HepG2 (cell line): ENCODE data around the gene RBMS2. TPM values are rescaled to one million over a fixed set of nuclear protein-coding genes. Genes with fewer than 3 reads are reported as not detected.

ENCODE experiments used
- BCLAF1 ChIP-seq: fragments of 450-650 bp; IDR thresholded peaks from 2 replicates; pipeline ENCODE4 v1.6.1; 2017; ENCODE audit warnings: mild to moderate bottlenecking
- DDIT3 ChIP-seq: sonication (generic); formaldehyde crosslinking; IDR thresholded peaks from 2 replicates; pipeline ENCODE4 v1.4.0; 2020; ENCODE audit warnings: mild to moderate bottlenecking, missing genetic modification reagents
- KDM1A ChIP-seq: IDR thresholded peaks from 2 replicates; pipeline ENCODE4 v1.6.1; 2016; ENCODE audit warnings: missing compliant biosample characterization
- MAX ChIP-seq: IDR thresholded peaks from 2 replicates; pipeline ENCODE4 v1.6.1; 2012; ENCODE audit warnings: inconsistent platforms
- MLXIP ChIP-seq: sonication (generic); formaldehyde crosslinking; IDR thresholded peaks from 2 replicates; pipeline ENCODE4 v1.9.0; 2021; ENCODE audit warnings: missing genetic modification reagents, borderline replicate concordance
- MNT ChIP-seq: fragments of 450-650 bp; IDR thresholded peaks from 2 replicates; pipeline ENCODE4 v1.6.1; 2016
- PCBP2 ChIP-seq: fragments of 200-400 bp; formaldehyde crosslinking; optimal IDR thresholded peaks from 2 replicates; pipeline ENCODE3; 2018; ENCODE audit warnings: low read length, low read depth; ENCODE audit not compliant: poor library complexity, severe bottlenecking
- TOPORS ChIP-seq: sonication (generic); formaldehyde crosslinking; IDR thresholded peaks from 2 replicates; pipeline ENCODE4 v1.8.0; 2023; ENCODE audit warnings: mild to moderate bottlenecking, missing genetic modification reagents
- ZBTB49 ChIP-seq: sonication (generic); formaldehyde crosslinking; IDR thresholded peaks from 2 replicates; pipeline ENCODE4 v1.4.0; 2020; ENCODE audit warnings: missing genetic modification reagents, borderline replicate concordance
- ZNF354B ChIP-seq: sonication (generic); formaldehyde crosslinking; IDR thresholded peaks from 2 replicates; pipeline ENCODE4 v1.8.0; 2022; ENCODE audit warnings: mild to moderate bottlenecking, missing genetic modification reagents
- ZNF484 ChIP-seq: sonication (generic); formaldehyde crosslinking; IDR thresholded peaks from 2 replicates; pipeline ENCODE4 v1.5.1; 2020; ENCODE audit warnings: mild to moderate bottlenecking, low read depth, missing genetic modification reagents, borderline replicate concordance
- ZNF580 ChIP-seq: IDR thresholded peaks from 2 replicates; pipeline ENCODE4 v1.6.1; 2016; ENCODE audit warnings: low read depth, borderline replicate concordance
- polyA plus RNA-seq, 8 experiments: library from polyadenylated mRNA; depleted of rRNA in 3 of 8; stranded (reverse) in 7 of 8; unstranded in 1 of 8; fragments of >200 nt; fragmentation: Illumina TruSeq in 4 of 8; extraction: Trizol in 4 of 8; gene quantifications; 2 replicates each; pipeline versions ENCODE4 v1.2.1 to v1.2.3, GENCODE V29; 2011 to 2016; ENCODE audit warnings: low read depth in 4 of 8, missing spikeins in 1 of 8, mixed read lengths in 1 of 8; ENCODE audit not compliant: insufficient read depth in 1 of 8
- total RNA-seq, 5 experiments: library from RNA; depleted of rRNA; stranded (reverse); fragments of >200 nt; fragmentation: Illumina TruSeq; extraction: Trizol; gene quantifications; 2 replicates each; pipeline ENCODE4 v1.2.3, GENCODE V29; 2016; ENCODE audit warnings: low read depth in 1 of 5

The RBMS2 gene
- total and polyA plus RNA-seq, 2 of the 13 experiments (the other 11 are each of a cell fraction or from before 2014, with no cell fraction given): 0.53 to 7.4 TPM

- TF ChIP-seq ZNF354B (no peak), KDM1A (CRISPR knock-in tag) (no peak), DDIT3 (CRISPR knock-in tag) (no peak), MAX (peak; percentile 48; the same call in 1 of the 2 replicates), ZNF580 (CRISPR knock-in tag) (peak; percentile 75; the same call in 1 of the 2 replicates), ZNF484 (CRISPR knock-in tag) (no peak), TOPORS (CRISPR knock-in tag) (no peak), MLXIP (no peak), BCLAF1 (no peak), PCBP2 (no peak), MNT (no peak), ZBTB49 (CRISPR knock-in tag) (no peak)
Observed at GRCh38 chr12:56636675-56637540, 115.3 kb downstream of the RBMS2 start (continued).
